Hepatocyte (in vitro differentiated cells): ENCODE data around the gene SYNDIG1. TPM values are rescaled to one million over a fixed set of nuclear protein-coding genes. Genes with fewer than 3 reads are reported as not detected.

Source experiments
- DNase-seq: peaks from one replicate; pipeline ENCODE4 v3.0.0-alpha.2; 2016; ENCODE audit warnings: low spot score
- H2AFZ ChIP-seq: fragments of 200-600 bp; sonication (generic); 2 replicates; pipeline ENCODE4 v1.6.0; 2016; ENCODE audit warnings: antibody characterized with exemption, mild to moderate bottlenecking
- H3K27ac ChIP-seq: fragments of 200-600 bp; sonication (generic); 2 replicates; pipeline ENCODE4 v1.5.1; 2016; ENCODE audit warnings: mild to moderate bottlenecking
- H3K27me3 ChIP-seq: fragments of 200-600 bp; sonication (generic); 2 replicates; pipeline ENCODE4 v1.6.1; 2016
- H3K36me3 ChIP-seq: fragments of 200-600 bp; sonication (generic); replicated peaks from 2 replicates; pipeline ENCODE4 v1.5.1; 2016; ENCODE audit warnings: low read depth; ENCODE audit not compliant: insufficient read depth
- H3K4me1 ChIP-seq: fragments of 200-600 bp; sonication (generic); 2 replicates; pipeline ENCODE4 v1.5.1; 2016; ENCODE audit warnings: mild to moderate bottlenecking, moderate library complexity; ENCODE audit not compliant: insufficient read depth
- H3K4me2 ChIP-seq: fragments of 200-600 bp; sonication (generic); 2 replicates; pipeline ENCODE4 v1.6.0; 2016
- H3K4me3 ChIP-seq: fragments of 200-600 bp; sonication (generic); 2 replicates; pipeline ENCODE4 v1.5.1; 2016; ENCODE audit warnings: mild to moderate bottlenecking
- H3K79me2 ChIP-seq: fragments of 200-600 bp; sonication (generic); 2 replicates; pipeline ENCODE4 v1.6.0; 2017; ENCODE audit warnings: mild to moderate bottlenecking
- H3K9me2 ChIP-seq: fragments of 200-600 bp; sonication (generic); replicated peaks from 2 replicates; pipeline ENCODE4 v1.6.0; 2017; ENCODE audit warnings: mild to moderate bottlenecking; ENCODE audit not compliant: insufficient read depth
- H3K9me3 ChIP-seq: fragments of 200-600 bp; sonication (generic); 2 replicates; pipeline ENCODE4 v1.5.1; 2016; ENCODE audit warnings: low read depth, mild to moderate bottlenecking
- H4K20me1 ChIP-seq: fragments of 200-600 bp; sonication (generic); 2 replicates; pipeline ENCODE4 v1.6.0; 2016; ENCODE audit warnings: mild to moderate bottlenecking; ENCODE audit not compliant: insufficient read depth, poor library complexity, severe bottlenecking
- CTCF ChIP-seq: fragments of 200-600 bp; sonication (generic); IDR thresholded peaks from 2 replicates; pipeline ENCODE4 v1.5.1; 2016; ENCODE audit warnings: antibody characterized with exemption, mild to moderate bottlenecking; ENCODE audit not compliant: poor library complexity
- EZH2 ChIP-seq: fragments of 200-600 bp; sonication (generic); IDR thresholded peaks from 2 replicates; pipeline ENCODE4 v1.6.1; 2016; ENCODE audit warnings: antibody characterized with exemption, mild to moderate bottlenecking, borderline replicate concordance
- EZH2phosphoT487 ChIP-seq: fragments of 200-600 bp; sonication (generic); IDR thresholded peaks from one replicate; pipeline ENCODE4 v1.6.1; 2018; ENCODE audit warnings: antibody characterized with exemption, mild to moderate bottlenecking, low read depth, moderate library complexity; ENCODE audit not compliant: unreplicated experiment, severe bottlenecking
- WGBS: methylation state at CpG from one replicate; pipeline ENCODE4 v1.1.6; 2016; ENCODE audit warnings: low lambda C conversion rate; ENCODE audit errors: missing lambda C conversion rate; 5-methylcytosine and 5-hydroxymethylcytosine counted together
- polyA plus RNA-seq: library from polyadenylated mRNA; unstranded; fragments of >200 nt; fragmentation: Nextera tagmentation; extraction: Ambion mirVana; gene quantifications from 2 replicates; pipeline ENCODE4 v1.2.1, GENCODE V29; 2016
- total RNA-seq: library from RNA; depleted of rRNA; stranded (reverse); fragments of >200 nt; gene quantifications from 2 replicates; pipeline ENCODE4 v1.2.3, GENCODE V29; 2014

SYNDIG1 gene
- total and polyA plus RNA-seq, 2 experiments from 2014 or later: 1.5 to 2.3 TPM

- H3K4me3 ChIP-seq: no peak overlapping the region
- H3K79me2 ChIP-seq: no peaks in the 10 kb centered on the region
- H3K27me3 ChIP-seq: no peaks in the 10 kb centered on the region
- no peak overlapping the region for H3K4me2 ChIP-seq
- TF ChIP-seq EZH2phosphoT487: no peak
- TF ChIP-seq EZH2: no peak
- no peak for TF ChIP-seq CTCF
- H3K27ac ChIP-seq: no peak overlapping the region
- H4K20me1 ChIP-seq: no peaks in the 10 kb centered on the region
- no peaks in the 10 kb centered on the region for H3K9me2 ChIP-seq
- H3K4me1 ChIP-seq: no peaks in the 10 kb centered on the region
- WGBS: 96% methylated on average over 6 of the region's 6 CpGs
- no peak overlapping the region for H2AFZ ChIP-seq
- DNase-seq: no peak
- no peaks in the 10 kb centered on the region for H3K36me3 ChIP-seq
- no peaks in the 10 kb centered on the region for H3K9me3 ChIP-seq
Measured at GRCh38 chr20:24663496-24663895, 194.1 kb downstream of the SYNDIG1 start.

- no peaks in the 10 kb centered on the region for H3K36me3 ChIP-seq
- H3K4me3 ChIP-seq: no peak overlapping the region
- no peaks in the 10 kb centered on the region for H3K4me1 ChIP-seq
- H3K27ac ChIP-seq: no peak overlapping the region
- H3K9me3 ChIP-seq: no peaks in the 10 kb centered on the region
- H3K79me2 ChIP-seq: no peaks in the 10 kb centered on the region
- H3K4me2 ChIP-seq: no peak overlapping the region
- TF ChIP-seq EZH2: no peak
- TF ChIP-seq EZH2phosphoT487: no peak
- no peak for TF ChIP-seq CTCF
- WGBS: 92% methylated on average over 16 of the region's 16 CpGs
- no peak for DNase-seq
- no peak overlapping the region for H2AFZ ChIP-seq
- no peaks in the 10 kb centered on the region for H3K9me2 ChIP-seq
- H4K20me1 ChIP-seq: no peaks in the 10 kb centered on the region
- no peaks in the 10 kb centered on the region for H3K27me3 ChIP-seq
Measured at GRCh38 chr20:24664266-24664986, 195.0 kb downstream of the SYNDIG1 start.

- Histone ChIP-seq H4K20me1 (no peaks in the 10 kb centered on the region), H2AFZ (no peak overlapping the region), H3K9me2 (no peaks in the 10 kb centered on the region), H3K27me3 (no peaks in the 10 kb centered on the region), H3K9me3 (no peaks in the 10 kb centered on the region), H3K4me2 (no peak overlapping the region), H3K4me3 (no peak overlapping the region), H3K4me1 (no peaks in the 10 kb centered on the region), H3K36me3 (no peaks in the 10 kb centered on the region), H3K27ac (no peak overlapping the region), H3K79me2 (no peaks in the 10 kb centered on the region)
- WGBS: 86% methylated on average over 13 of the region's 13 CpGs
- DNase-seq: no peak
- TF ChIP-seq CTCF (no peak), EZH2 (no peak), EZH2phosphoT487 (no peak)
Measured at GRCh38 chr20:24665196-24665595, 195.8 kb downstream of the SYNDIG1 start.
